ENCODE results near the gene KMT5C.
"Not testable (repeated sequence)": the region's sequence is repeated elsewhere in the genome, so short reads cannot be mapped to it uniquely, and the experiment has no call there.

DNA sequence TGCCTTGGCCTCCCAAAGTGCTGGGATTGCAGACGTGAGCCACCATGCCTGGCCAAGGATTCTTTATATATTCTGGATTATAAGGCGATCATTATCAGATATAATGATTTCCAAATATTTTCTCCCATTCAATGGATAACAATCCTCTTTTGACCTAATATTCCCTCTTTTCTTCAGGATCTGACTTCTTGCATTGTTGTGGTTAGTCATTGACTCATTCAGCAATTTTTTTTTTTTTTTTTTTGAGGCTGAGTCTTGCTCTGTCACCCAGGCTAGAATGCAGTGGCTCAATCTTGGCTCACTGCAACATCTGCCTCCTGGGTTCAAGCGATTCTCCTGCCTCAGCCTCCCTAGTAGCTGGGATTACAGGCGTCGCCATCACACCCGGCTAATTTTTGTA, 9.9 kb upstream of the KMT5C start:
- not testable (repeated sequence) for TF ChIP-seq POLR2A (IDR thresholded peaks at IDR 0.05; ENCODE audit: extremely low read depth, insufficient read length); CTCF (IDR thresholded peaks at IDR 0.05; ENCODE audit: low read depth, low read length); MYC (IDR thresholded peaks at IDR 0.05; ENCODE audit: low read depth, low read length)
